ENCODE measurements around the gene ACOX2.

DNA sequence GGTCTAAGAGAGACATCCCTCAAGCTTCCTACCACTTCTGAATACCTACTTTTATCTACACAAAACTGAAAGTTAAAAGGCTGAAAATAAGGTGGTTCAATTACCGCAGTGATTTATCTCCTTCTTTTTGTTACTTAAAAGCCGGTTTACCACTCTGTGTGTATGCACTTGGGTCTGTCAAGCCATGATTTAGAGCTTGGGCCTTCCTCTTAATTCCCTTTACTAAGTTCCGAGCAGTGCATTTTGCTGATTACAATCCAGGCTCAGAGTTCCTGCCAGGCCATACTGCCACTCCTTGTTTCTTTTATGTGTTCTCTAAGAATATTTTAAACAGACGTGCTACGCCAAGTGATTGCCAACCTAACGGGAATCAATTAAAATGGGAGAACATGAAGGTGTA, 28.6 kb downstream of the ACOX2 start:
- TF ChIP-seq CTCF (IDR thresholded peaks at IDR 0.05): no peak
- TF ChIP-seq POLR2A (IDR thresholded peaks at IDR 0.05): no peak

All from body of pancreas (tissue), 4 donors.